HG03108 (cell line): ENCODE data around the gene FAM20C.
"Not testable (repeated sequence)": the region's sequence is repeated elsewhere in the genome, so short reads cannot be mapped to it uniquely, and the experiment has no call there.

ENCODE experiments used
- ATAC-seq: cut with Tn5 transposase; IDR thresholded peaks from one replicate; pipeline ENCODE4 v1.9.1; 2021; ENCODE audit warnings: moderate library complexity; ENCODE audit not compliant: unreplicated experiment

Gene FAM20C

DNA sequence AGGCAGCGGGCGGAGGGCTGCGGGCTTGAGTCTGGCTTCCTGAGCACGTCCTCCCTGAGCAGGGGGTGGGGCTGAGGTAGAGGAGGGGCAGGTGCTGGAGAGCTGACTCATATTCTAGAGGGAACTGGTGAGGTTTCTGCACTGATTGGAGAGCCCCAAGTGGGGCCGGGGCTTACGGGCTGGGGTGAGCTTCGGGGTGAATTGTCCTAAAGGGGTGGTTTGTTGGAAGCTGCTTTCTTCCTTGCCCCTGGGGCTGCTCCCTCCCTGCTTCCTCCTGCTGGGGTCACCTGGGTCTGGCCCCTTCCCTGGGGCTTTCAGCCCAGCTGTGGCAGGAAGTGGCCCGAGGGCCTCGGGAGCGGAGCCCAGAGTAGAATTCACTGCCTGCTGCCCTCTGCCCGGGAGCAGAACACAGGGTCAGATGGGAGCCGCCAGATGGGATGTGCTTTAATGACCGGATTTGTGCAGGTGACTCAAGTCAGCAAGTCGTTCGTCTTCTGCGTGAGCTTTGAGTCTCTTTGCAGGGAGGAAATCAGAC, 48.6 kb downstream of the FAM20C start:
- ATAC-seq: no peak

- no peak for ATAC-seq
Observed at GRCh38 chr7:241513-241912, 49.1 kb downstream of the FAM20C start.

DNA sequence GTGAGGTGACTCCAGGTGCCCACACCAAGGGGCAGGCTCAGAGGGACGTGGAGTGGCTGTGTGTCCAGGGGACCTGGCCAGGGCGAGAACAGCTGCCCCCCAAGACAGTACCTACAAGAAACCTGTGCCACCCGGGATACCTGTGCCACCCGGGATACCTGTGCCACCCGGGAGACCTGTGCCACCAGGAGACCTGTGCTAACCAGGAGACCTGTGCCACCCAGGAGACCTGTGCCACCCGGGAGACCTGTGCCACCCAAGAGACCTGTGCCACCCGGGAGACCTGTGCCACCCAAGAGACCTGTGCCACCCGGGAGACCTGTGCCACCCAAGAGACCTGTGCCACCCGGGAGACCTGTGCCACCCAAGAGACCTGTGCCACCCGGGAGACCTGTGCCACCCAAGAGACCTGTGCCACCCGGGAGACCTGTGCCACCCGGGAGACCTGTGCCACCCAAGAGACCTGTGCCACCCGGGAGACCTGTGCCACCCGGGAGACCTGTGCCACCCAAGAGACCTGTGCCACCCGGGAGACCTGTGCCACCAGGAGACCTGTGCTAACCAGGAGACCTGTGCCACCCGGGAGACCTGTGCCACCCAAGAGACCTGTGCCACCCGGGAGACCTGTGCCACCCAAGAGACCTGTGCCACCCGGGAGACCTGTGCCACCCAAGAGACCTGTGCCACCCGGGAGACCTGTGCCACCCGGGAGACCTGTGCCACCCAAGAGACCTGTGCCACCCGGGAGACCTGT, 50.6 kb downstream of the FAM20C start:
- ATAC-seq: not testable (repeated sequence)

DNA sequence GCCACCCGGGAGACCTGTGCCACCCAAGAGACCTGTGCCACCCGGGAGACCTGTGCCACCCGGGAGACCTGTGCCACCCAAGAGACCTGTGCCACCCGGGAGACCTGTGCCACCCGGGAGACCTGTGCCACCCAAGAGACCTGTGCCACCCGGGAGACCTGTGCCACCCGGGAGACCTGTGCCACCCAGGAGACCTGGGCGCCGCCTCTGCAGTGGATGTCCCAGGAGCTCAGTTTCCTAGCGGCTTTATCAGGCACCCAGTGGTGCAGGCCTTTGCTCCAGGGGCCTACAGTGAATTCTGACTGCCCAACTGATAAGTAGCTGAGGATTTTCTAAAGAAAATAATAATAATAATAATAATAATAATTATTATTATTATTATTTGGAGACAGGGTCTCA, 51.2 kb downstream of the FAM20C start:
- ATAC-seq: not testable (repeated sequence)

GRCh38 chr7:244974-245373, 52.6 kb downstream of the FAM20C start:
- no peak for ATAC-seq

DNA sequence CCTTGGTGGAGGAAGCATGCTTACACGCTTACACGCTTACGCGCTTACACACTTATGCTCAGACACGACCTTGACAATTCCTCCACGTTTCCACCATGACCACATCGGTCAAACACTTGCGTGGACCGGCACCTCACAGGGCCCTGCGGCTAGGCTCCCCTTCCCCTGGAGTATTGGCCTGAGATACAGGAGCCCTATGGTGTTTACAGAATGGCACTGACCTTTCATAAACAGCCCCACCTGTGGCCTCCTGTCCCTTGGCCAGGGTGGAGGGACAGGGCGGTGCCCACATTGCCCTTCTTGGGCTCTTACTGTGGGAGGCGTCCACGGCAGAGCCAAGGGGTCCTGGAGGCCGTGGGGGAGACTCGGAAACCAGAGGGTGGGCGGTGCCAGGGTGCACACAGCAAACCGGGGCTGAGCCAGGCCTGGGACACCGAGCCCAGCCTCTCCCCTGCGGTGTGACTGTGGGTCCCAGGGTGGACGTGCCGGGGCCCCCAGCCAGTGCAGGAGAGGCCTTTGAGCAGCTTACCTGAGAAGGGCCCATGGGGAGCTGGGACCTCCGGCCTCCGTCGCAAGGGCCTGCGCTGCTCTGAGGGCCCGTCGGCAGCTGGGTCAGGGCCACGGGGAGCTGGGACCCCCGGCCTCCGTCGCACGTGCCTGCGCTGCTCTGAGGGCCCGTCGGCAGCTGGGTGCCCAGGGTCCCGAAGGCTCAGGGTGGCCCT, 53.4 kb downstream of the FAM20C start:
- no peak for ATAC-seq

DNA sequence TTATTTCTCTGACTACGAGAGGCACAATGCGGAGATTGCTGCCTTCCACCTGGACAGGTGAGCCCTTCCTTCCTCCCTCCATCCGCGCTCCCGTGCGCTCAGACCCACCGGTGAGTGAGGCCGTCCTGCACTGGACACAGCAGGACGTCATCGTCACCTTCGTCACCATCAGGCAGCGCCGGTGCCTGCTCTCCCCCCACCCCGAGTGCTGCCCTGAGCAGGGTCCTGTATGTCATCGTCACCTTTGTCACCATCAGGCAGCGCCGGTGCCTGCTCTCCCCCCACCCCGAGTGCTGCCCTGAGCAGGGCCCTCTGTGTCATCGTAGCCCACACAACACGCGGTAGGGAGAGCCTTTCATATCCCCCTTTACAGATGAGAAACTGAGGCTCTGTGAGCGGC, 54.1 kb downstream of the FAM20C start:
- ATAC-seq: no peak

DNA sequence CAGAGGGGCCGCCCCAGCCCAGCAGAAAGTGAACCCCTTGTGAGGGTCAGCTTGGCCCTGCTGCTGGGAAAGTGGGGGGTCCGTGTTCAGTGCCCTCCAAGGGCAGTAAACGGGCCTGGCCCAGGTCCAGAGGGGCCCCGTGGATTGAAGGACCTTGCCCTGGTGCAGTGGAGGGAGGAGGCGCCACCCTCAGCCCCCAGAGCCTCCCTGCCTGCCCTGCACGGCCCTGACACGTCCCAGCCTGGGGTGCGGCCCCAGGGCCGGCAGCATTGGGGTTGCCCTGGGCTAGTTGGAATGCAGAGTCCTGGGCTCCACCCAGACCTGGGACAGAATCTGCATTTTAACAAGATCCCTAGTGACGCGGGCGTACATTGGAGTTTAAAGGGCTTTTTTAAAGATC, 54.8 kb downstream of the FAM20C start:
- no peak for ATAC-seq

DNA sequence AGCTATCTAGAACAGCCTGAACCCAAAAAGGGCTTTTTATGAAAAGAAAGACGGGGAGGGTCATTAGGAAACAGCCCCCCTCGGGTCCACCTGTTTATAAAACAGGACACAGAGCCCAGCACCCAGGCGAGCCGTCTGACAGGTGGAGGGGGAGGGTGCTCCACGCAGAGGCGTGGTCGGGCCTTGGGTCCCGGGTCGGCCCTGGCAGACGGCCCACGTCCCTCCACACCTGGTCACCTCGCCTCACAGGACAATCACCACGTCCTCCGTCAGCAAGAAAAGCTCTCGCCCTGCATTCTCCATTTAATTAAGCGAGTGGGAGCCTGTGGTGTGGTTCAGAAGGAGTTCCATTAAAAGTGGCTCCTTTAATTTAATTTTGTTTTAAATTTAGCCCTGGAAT, 55.3 kb downstream of the FAM20C start:
- no peak for ATAC-seq

GRCh38 chr7:248732-249435, 56.5 kb downstream of the FAM20C start:
- no peak for ATAC-seq

DNA sequence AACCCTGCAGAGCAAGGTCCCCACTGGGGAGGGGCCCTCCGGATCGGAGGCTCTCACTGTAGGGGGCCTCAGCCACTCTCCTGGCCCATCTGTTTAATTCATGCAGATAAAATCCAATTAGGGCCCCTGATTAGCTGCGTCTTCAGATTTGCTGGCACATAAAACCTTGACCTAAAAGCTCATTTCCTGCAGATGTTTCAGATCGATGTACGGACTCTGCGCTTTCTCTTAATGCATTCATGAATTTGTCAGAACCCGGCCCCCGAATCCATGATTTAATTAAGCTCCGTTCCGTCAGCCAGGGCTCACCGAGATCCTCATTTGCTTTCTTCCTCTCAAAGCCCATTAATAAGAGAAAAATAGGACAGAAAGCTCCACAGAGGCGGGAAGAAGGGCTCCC, 57.6 kb downstream of the FAM20C start:
- ATAC-seq: no peak

GRCh38 chr7:250523-250922, 58.2 kb downstream of the FAM20C start:
- no peak for ATAC-seq

- ATAC-seq: no peak
Observed at GRCh38 chr7:251005-251404, 58.6 kb downstream of the FAM20C start.

DNA sequence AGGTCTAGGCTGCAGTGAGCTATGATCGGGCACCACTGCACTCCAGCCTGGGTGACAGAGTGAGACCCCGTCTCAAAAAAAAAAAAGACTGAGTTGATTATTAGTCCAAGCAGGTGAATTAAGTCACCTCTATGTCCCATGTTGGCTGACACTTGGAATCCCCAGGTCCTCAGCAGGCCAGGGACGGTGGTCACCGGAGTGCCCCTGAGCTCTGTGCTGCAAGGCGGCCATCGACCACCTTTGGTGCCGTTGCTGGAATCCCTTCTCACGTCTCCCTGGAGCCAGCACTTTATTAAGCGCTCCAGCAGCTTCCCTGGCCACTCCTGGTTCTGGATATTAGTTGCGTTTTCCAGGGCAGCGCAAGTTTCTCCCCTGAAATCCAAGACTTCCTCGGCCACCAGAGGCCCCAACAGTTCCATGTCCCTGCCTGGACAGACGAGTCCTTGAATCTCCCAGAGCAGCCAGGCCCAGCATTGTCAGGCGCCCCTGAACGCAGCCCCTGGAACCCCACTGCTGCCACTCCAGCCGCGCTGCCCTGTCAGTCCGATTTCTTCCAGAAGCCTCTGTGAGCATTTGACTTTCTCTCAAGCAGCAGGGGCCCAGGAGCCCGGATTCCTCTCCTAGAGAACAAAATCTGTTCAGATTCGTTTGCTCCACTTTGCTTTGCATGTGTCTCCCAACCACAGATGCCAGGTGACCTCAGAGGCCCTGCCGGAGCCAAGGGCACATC, 59.2 kb downstream of the FAM20C start:
- no peak for ATAC-seq

GRCh38 chr7:252216-252965, 60.0 kb downstream of the FAM20C start:
- ATAC-seq: no peak

DNA sequence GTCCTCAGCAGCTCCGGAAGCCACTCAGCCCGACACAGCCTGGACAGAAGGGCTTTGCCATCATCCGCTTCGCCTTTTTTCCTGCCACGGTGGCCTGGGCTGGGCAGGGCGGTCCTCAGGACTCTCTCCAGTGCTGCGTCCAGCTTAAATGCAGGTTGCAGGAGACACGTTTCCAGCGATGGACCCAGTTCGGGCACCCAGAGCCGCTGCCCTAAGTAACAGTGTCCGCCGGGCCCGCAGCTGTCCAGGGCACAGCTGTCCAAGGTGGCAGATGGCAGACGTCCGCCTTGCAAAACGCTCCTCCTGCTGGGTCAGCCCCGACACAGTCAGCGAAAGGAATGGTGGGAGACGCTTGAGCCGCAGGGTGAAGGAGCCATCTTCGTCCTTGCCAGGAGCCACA, 60.6 kb downstream of the FAM20C start:
- ATAC-seq: no peak

- no peak for ATAC-seq
Observed at GRCh38 chr7:253581-254336, 61.4 kb downstream of the FAM20C start.

- no peak for ATAC-seq
Observed at GRCh38 chr7:254337-255037, 62.1 kb downstream of the FAM20C start.

GRCh38 chr7:255038-255435, 62.7 kb downstream of the FAM20C start:
- ATAC-seq: no peak
